Measurements from ENCODE around the gene DTD2. TPM values are rescaled to one million over a fixed set of nuclear protein-coding genes. Genes with fewer than 3 reads are reported as not detected.

The DTD2 gene
- 14.1 TPM for polyA plus RNA-seq (2012; ENCODE audit: insufficient read depth, insufficient read length, low read depth)

DNA sequence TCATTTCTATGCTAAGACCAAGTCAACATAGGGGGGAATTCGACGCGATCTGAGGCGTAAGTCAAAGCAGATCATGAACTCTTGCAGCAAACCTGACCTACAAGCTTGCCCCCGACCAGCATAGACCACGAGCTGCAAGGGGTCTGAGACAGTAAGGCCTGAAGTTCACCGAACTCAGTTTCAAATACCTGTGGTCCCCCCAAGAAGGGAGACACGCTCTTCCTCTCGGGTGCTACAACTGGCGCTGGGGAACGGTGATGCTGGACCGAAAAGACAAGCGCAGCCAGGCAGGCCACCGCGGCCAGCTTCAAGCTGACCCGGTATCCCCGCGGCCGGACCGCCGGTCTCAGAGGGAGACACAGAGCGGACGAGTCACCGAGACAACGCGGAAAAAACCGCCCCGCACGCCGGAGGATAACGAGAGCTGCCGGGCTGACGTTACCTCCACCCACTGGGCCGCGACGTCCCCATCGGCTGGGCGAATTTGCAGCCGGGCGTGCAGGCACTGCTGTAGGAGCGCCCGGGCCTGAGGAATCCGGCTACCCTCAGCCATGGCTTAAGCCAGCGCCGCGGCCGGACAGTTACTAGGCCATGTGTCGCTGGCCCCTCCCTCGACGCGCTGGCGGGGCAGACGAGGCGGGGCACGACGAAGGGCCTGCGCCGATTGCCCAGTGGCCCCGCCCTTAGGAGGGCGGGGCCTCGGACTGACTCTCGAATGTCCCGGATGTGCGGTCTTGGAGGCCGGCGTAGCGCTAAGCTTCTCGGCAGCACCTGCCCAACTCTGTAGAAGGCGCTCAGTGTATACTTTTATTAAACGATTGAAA, at the start of gene DTD2:
DTD2 (minus strand) TSS at position 666 of the 824 bp plus-strand sequence; CDS start at position 553, 113 bp downstream.
- H3K27me3 ChIP-seq: no peaks in the 10 kb centered on the region
- peaks cover 4% of the 10 kb centered on the region for H3K36me3 ChIP-seq
- peak; percentile 96 for DNase-seq
- peaks cover 3% of the 10 kb centered on the region; the same call in 1 of the 2 replicates for H3K4me1 ChIP-seq
- peak within 1 kb of the TSS; percentile 90 for H3K4me3 ChIP-seq (ENCODE audit: low read depth, low read length)
- no peaks in the 10 kb centered on the region for H3K9me3 ChIP-seq
- no peak for TF ChIP-seq CTCF (IDR thresholded peaks at IDR 0.05; ENCODE audit: low read depth, low read length)

DNA sequence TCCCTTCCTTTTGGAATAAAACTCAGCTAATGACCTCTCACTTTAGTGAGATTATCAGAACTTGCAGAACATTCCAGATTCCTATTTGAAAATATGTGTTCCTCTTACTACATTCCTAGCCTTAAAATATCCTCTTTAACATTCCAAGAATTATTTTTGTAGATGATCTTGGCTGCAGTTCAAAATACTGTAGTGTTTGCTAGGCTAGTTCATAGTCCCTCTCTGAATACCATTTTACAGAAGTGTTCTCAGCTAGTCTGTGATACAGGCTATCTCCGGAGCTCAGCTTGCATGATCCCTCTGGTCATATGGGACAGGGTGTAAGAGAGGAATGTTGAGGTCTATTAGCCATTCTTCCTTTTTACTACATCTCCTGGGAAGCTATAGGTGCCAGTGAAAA, 48.1 kb upstream of the DTD2 start:
- no peaks in the 10 kb centered on the region for H3K4me1 ChIP-seq
- H3K27me3 ChIP-seq: peaks cover 5% of the 10 kb centered on the region; the same call in 1 of the 2 replicates
- H3K36me3 ChIP-seq: no peaks in the 10 kb centered on the region
- no peaks in the 10 kb centered on the region for H3K9me3 ChIP-seq
- no peak for DNase-seq
- H3K4me3 ChIP-seq (ENCODE audit: low read depth, low read length): no peak overlapping the region
- no peak for TF ChIP-seq CTCF (IDR thresholded peaks at IDR 0.05; ENCODE audit: low read depth, low read length)

DNA sequence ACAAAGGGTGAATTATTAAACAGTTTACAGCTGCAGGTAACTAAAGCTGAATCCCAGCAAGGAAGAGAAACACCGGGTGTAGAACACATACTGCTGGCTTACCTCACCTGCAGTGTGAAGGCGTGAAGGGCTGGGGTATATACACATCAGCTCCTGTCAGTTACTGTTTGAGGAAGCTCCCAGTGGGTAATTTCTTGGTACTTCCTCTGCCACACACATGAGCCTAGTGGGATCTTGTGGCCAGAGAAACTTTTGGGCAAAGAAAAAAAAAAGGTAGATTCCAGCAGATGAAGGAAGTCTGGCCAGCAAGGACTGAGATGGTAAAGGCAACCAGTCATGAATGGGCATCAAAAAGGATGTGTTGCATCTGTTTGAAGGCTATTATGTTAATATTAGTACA, 44.6 kb upstream of the DTD2 start:
- Histone ChIP-seq H3K9me3 (no peaks in the 10 kb centered on the region), H3K4me3 (ENCODE audit: low read depth, low read length) (no peak overlapping the region), H3K27me3 (peaks cover 5% of the 10 kb centered on the region; the same call in 1 of the 2 replicates), H3K4me1 (no peaks in the 10 kb centered on the region), H3K36me3 (no peaks in the 10 kb centered on the region)
- DNase-seq: no peak
- TF ChIP-seq CTCF (IDR thresholded peaks at IDR 0.05; ENCODE audit: low read depth, low read length): no peak

DNA sequence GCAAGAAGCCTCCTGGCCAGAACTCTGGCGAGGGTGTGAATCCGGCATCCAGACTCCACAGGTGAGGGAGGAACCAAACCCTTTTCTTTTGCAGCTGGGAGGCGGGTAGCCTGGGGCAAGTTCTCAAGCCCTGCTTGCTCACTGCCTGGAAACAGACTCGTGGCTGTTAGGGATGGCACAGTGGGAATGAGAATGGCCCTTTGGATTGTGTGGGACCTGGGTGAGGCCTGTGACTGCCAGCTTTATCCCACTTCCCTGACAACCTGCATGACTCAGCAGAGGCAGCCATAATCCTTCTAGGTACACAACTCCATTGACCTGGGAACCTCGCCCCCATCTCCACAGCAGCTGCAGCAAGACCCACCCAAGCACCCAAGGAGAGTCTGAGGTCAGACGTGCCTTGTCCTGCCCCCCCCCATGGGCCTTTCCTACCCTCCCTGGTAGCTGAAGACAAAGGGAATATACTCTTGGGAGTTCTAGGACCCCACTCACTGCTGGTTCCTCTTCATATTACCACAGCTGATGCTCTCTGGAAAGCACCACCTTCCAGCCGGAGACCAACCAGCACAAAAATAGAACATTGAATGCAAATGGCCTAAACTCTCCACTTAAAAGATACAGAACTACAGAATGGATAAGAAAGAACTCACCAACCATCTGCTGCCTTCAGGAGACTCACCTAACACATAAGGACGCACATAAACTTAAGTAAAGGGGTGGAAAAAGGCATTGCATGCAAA, 35.6 kb upstream of the DTD2 start:
- H3K4me1 ChIP-seq: no peaks in the 10 kb centered on the region
- DNase-seq: no peak
- H3K36me3 ChIP-seq: no peaks in the 10 kb centered on the region
- H3K9me3 ChIP-seq: no peaks in the 10 kb centered on the region
- no peak overlapping the region for H3K4me3 ChIP-seq (ENCODE audit: low read depth, low read length)
- no peak for TF ChIP-seq CTCF (IDR thresholded peaks at IDR 0.05; ENCODE audit: low read depth, low read length)
- no peaks in the 10 kb centered on the region; the same call in 1 of the 2 replicates for H3K27me3 ChIP-seq

GRCh38 chr14:31489691-31490090, 32.4 kb upstream of the DTD2 start:
- H3K9me3 ChIP-seq: no peaks in the 10 kb centered on the region
- no peak for DNase-seq
- no peaks in the 10 kb centered on the region for H3K4me1 ChIP-seq
- H3K27me3 ChIP-seq: no peaks in the 10 kb centered on the region
- no peak for TF ChIP-seq CTCF (IDR thresholded peaks at IDR 0.05; ENCODE audit: low read depth, low read length)
- no peak overlapping the region for H3K4me3 ChIP-seq (ENCODE audit: low read depth, low read length)
- no peaks in the 10 kb centered on the region for H3K36me3 ChIP-seq
